ENCODE results near the gene FUT6.

GRCh38 chr19:5832061-5832460, 7.4 kb downstream of the FUT6 start:
- TF ChIP-seq CTCF (IDR thresholded peaks at IDR 0.05; ENCODE audit: low read depth, low read length): no peak
- no peak for TF ChIP-seq POLR2A (IDR thresholded peaks at IDR 0.05; ENCODE audit: extremely low read depth, insufficient read length)
- no peak for TF ChIP-seq MYC (IDR thresholded peaks at IDR 0.05; ENCODE audit: low read depth, low read length)
- TF ChIP-seq MAX (IDR thresholded peaks at IDR 0.05; ENCODE audit: low read depth, low read length): no peak
